SK-N-SH (cell line): ENCODE results near the gene OAS1. TPM values are rescaled to one million over a fixed set of nuclear protein-coding genes. Genes with fewer than 3 reads are reported as not detected.

ENCODE experiments used
- CTCF ChIA-PET: fragments of 300-600, 350-600 bp; formaldehyde crosslinking; extraction: SDS; loops from one replicate; lab custom pipeline; 2021; lab: Yijun Ruan, JAX
- POLR2A ChIA-PET: fragments of 350-600 bp; sonication (Branson Sonifier 250); formaldehyde crosslinking; extraction: SDS; loops from one replicate; lab custom pipeline; 2020; ENCODE audit warnings: antibody characterized with exemption, inconsistent platforms; lab: Yijun Ruan, JAX
- DNase-seq: peaks from one replicate; pipeline ENCODE4 v3.0.0; 2012
- H2AFZ ChIP-seq: fragments of 200-600 bp; sonication (generic); 2 replicates; pipeline ENCODE4 v1.8.1; 2016; ENCODE audit warnings: antibody characterized with exemption, mild to moderate bottlenecking, low read depth
- H3F3A ChIP-seq: fragments of 200-600 bp; sonication (generic); replicated peaks from 2 replicates; pipeline ENCODE3; 2016; ENCODE audit warnings: antibody characterized with exemption, mild to moderate bottlenecking; ENCODE audit not compliant: insufficient read depth
- H3K27ac ChIP-seq, 2 experiments: fragments of 200-500 bp in 1 of 2; fragments of 200-600 bp in 1 of 2; sonication (Bioruptor generic) in 1 of 2; sonication (generic), shearing (Covaris generic) in 1 of 2; 2 replicates each; pipeline versions ENCODE4 v1.5.1 to v1.6.1; 2014 to 2016; ENCODE audit warnings: low read depth in 2 of 2, inconsistent platforms in 1 of 2, low read length in 1 of 2, mild to moderate bottlenecking in 1 of 2, mixed read lengths in 1 of 2
- H3K27me3 ChIP-seq: fragments of 200-600 bp; sonication (generic), shearing (Covaris generic); 2 replicates; pipeline ENCODE4 v1.6.1; 2016; ENCODE audit warnings: mixed run types; ENCODE audit not compliant: insufficient read depth
- H3K36me3 ChIP-seq, 2 experiments: fragments of 200-500 bp in 1 of 2; fragments of 200-600 bp in 1 of 2; sonication (Bioruptor generic) in 1 of 2; sonication (generic) in 1 of 2; replicated peaks in 1 of 2; 2 replicates each; pipeline versions ENCODE3 to v1.5.1; 2014 to 2016; ENCODE audit warnings: low read length in 1 of 2, mild to moderate bottlenecking in 1 of 2; ENCODE audit not compliant: insufficient read depth in 2 of 2, control insufficient read depth in 1 of 2
- H3K4me1 ChIP-seq, 2 experiments: fragments of 200-500 bp in 1 of 2; fragments of 200-600 bp in 1 of 2; sonication (Bioruptor generic) in 1 of 2; sonication (generic), shearing (Covaris generic) in 1 of 2; 2 replicates each; pipeline versions ENCODE4 v1.5.1 to v1.6.1; 2014 to 2016; ENCODE audit warnings: low read depth in 1 of 2, low read length in 1 of 2, mixed run types in 1 of 2; ENCODE audit not compliant: insufficient read depth in 2 of 2, control insufficient read depth in 1 of 2
- H3K4me2 ChIP-seq: fragments of 200-600 bp; sonication (generic), shearing (Covaris generic); 2 replicates; pipeline ENCODE4 v1.6.1; 2017; ENCODE audit warnings: mixed run types
- H3K4me3 ChIP-seq, 2 experiments: fragments of 200-500 bp in 1 of 2; fragments of 200-600 bp in 1 of 2; sonication (Bioruptor generic) in 1 of 2; sonication (generic), shearing (Covaris generic) in 1 of 2; 2 replicates each; pipeline versions ENCODE4 v1.5.1 to v1.8.1; 2014 to 2016; ENCODE audit warnings: low read depth in 2 of 2, inconsistent platforms in 1 of 2, low read length in 1 of 2, mild to moderate bottlenecking in 1 of 2, mixed read lengths in 1 of 2, moderate library complexity in 1 of 2
- H3K79me2 ChIP-seq: fragments of 200-600 bp; sonication (generic); 2 replicates; pipeline ENCODE4 v1.8.1; 2017; ENCODE audit warnings: mild to moderate bottlenecking; ENCODE audit not compliant: insufficient read depth
- H3K9ac ChIP-seq: fragments of 200-600 bp; sonication (generic); 2 replicates; pipeline ENCODE4 v1.6.1; 2017; ENCODE audit warnings: mixed run types
- H3K9me2 ChIP-seq: fragments of 200-600 bp; sonication (generic); 2 replicates; pipeline ENCODE4 v1.6.1; 2017; ENCODE audit warnings: mixed run types
- H3K9me3 ChIP-seq: fragments of 200-600 bp; sonication (generic); 2 replicates; pipeline ENCODE4 v1.6.1; 2017; ENCODE audit warnings: mixed run types, mild to moderate bottlenecking, moderate library complexity
- H4K20me1 ChIP-seq: fragments of 200-600 bp; sonication (generic); 2 replicates; pipeline ENCODE4 v1.6.1; 2017; ENCODE audit warnings: mild to moderate bottlenecking, mixed run types; ENCODE audit not compliant: insufficient read depth
- CHD2 ChIP-seq: fragments of 150-350 bp; IDR thresholded peaks from 2 replicates; pipeline ENCODE4 v1.6.1; 2018; ENCODE audit warnings: low read length; ENCODE audit not compliant: partially characterized antibody
- ELF1 ChIP-seq: IDR thresholded peaks from 2 replicates; pipeline ENCODE4 v1.4.0; 2012
- EP300 ChIP-seq, 2 experiments: IDR thresholded peaks; 2 replicates each; pipeline versions ENCODE4 v1.4.0 to v1.6.1; 2012; ENCODE audit warnings: borderline replicate concordance in 1 of 2, low read depth in 1 of 2, low read length in 1 of 2
- EZH2phosphoT487 ChIP-seq: fragments of 200-600 bp; sonication (generic); IDR thresholded peaks from 2 replicates; pipeline ENCODE4 v1.6.1; 2017; ENCODE audit warnings: low read depth, mixed run types, mild to moderate bottlenecking, antibody characterized with exemption, moderate library complexity, borderline replicate concordance
- FOSL2 ChIP-seq: IDR thresholded peaks from 2 replicates; pipeline ENCODE4 v1.4.0; 2012; ENCODE audit warnings: low read depth, mild to moderate bottlenecking, moderate library complexity, borderline replicate concordance
- FOXJ3 ChIP-seq: sonication (generic); formaldehyde crosslinking; IDR thresholded peaks from 2 replicates; pipeline ENCODE4 v1.5.1; 2020; ENCODE audit warnings: mild to moderate bottlenecking, missing genetic modification reagents
- IRF3 ChIP-seq: fragments of 150-350 bp; IDR thresholded peaks from 2 replicates; pipeline ENCODE4 v1.6.1; 2016; ENCODE audit warnings: mild to moderate bottlenecking, low read depth, low read length
- JUND ChIP-seq: IDR thresholded peaks from 2 replicates; pipeline ENCODE4 v1.4.0; 2012
- NFIC ChIP-seq: IDR thresholded peaks from 2 replicates; pipeline ENCODE4 v1.4.0; 2012; ENCODE audit warnings: borderline replicate concordance
- PBX3 ChIP-seq: IDR thresholded peaks from 2 replicates; pipeline ENCODE4; 2012
- POLR2AphosphoS5 ChIP-seq: IDR thresholded peaks from 2 replicates; pipeline ENCODE4 v1.6.1; 2012; ENCODE audit warnings: low read depth, low read length
- RAD21 ChIP-seq: IDR thresholded peaks from 2 replicates; pipeline ENCODE4 v1.6.1; 2012; ENCODE audit warnings: mild to moderate bottlenecking, low read length
- RCOR1 ChIP-seq: fragments of 150-350 bp; IDR thresholded peaks from 2 replicates; pipeline ENCODE4 v1.6.1; 2017; ENCODE audit warnings: antibody characterized with exemption, low read length
- REST ChIP-seq: IDR thresholded peaks from 2 replicates; pipeline ENCODE4 v1.6.1; 2012; ENCODE audit warnings: mild to moderate bottlenecking, low read depth, low read length, moderate library complexity
- SMC3 ChIP-seq: IDR thresholded peaks from 2 replicates; pipeline ENCODE4 v1.6.1; 2012; ENCODE audit warnings: low read depth, low read length, improper control_type of control experiment
- TEAD4 ChIP-seq: IDR thresholded peaks from 2 replicates; pipeline ENCODE4 v1.4.0; 2012; ENCODE audit warnings: mild to moderate bottlenecking, borderline replicate concordance; ENCODE audit not compliant: insufficient read depth
- YY1 ChIP-seq: IDR thresholded peaks from 2 replicates; pipeline ENCODE4 v1.4.0; 2012; ENCODE audit warnings: low read depth, mild to moderate bottlenecking
- ZBTB33 ChIP-seq: IDR thresholded peaks from 2 replicates; pipeline ENCODE4 v1.4.0; 2012; ENCODE audit warnings: low read depth, borderline replicate concordance
- WGBS: methylation state at CpG from one replicate; pipeline ENCODE4 v1.1.6; 2017; ENCODE audit warnings: low lambda C conversion rate; 5-methylcytosine and 5-hydroxymethylcytosine counted together
- polyA plus RNA-seq, 3 experiments: library from polyadenylated mRNA; depleted of rRNA; stranded (reverse); fragments of >200 nt; gene quantifications; 2 replicates each; pipeline ENCODE4 v1.2.3, GENCODE V29; 2012

OAS1 gene
- polyA plus RNA-seq, 1 of the 3 experiments (the other 2 are of a cell fraction), result 1.1 TPM

GRCh38 chr12:112916270-112916669, 9.5 kb downstream of the OAS1 start:
- Histone ChIP-seq H3K27ac (no peak overlapping the region; a peak in 1 of 4 replicates), H3K79me2 (no peaks in the 10 kb centered on the region), H3K4me2 (no peak overlapping the region), H3K27me3 (no peaks in the 10 kb centered on the region), H3K36me3 (no peaks in the 10 kb centered on the region), H3K4me1 (no peaks in the 10 kb centered on the region), H3K9ac (no peak overlapping the region), H3K9me3 (0 out of 2 replicates have a peak, but pooled peaks cover 5% of the 10 kb centered on the region), H3K4me3 (no peak overlapping the region), H4K20me1 (no peaks in the 10 kb centered on the region), H3K9me2 (no peaks in the 10 kb centered on the region), H2AFZ (no peak overlapping the region), H3F3A (no peaks in the 10 kb centered on the region)
- POLR2A ChIA-PET, result no interaction called here
- CTCF ChIA-PET, result interaction anchor here (1.1 to 1.2 kb wide), 2 partner anchors 35 to 114 kb away, joined by 3 read pairs; no protein-coding TSS in a partner anchor
- 66% methylated on average over 5 of the region's 5 CpGs for WGBS
- no peak for TF ChIP-seq EZH2phosphoT487
- TF ChIP-seq CHD2, result no peak
- TF ChIP-seq FOSL2, result no peak
- TF ChIP-seq NFIC, result no peak
- no peak for TF ChIP-seq TEAD4
- no peak for TF ChIP-seq EP300 (IDR thresholded peaks at IDR 0.05; ENCODE audit: borderline replicate concordance in 1 of 2, low read depth in 1 of 2, low read length in 1 of 2)
- no peak for TF ChIP-seq ZBTB33
- TF ChIP-seq RCOR1, result no peak
- TF ChIP-seq ELF1, result no peak
- TF ChIP-seq REST, result no peak
- no peak for TF ChIP-seq FOXJ3 (CRISPR knock-in tag)
- TF ChIP-seq SMC3, result no peak
- no peak for TF ChIP-seq JUND
- no peak for TF ChIP-seq PBX3
- no peak for TF ChIP-seq IRF3
- TF ChIP-seq RAD21, result no peak
- TF ChIP-seq POLR2AphosphoS5, result no peak
- no peak for TF ChIP-seq YY1
- no peak for DNase-seq
